ENCODE results near the gene SOX2.
A peak's percentile ranks its signal among the peaks of the same experiment; 100 is the strongest.

The SOX2 gene

DNA sequence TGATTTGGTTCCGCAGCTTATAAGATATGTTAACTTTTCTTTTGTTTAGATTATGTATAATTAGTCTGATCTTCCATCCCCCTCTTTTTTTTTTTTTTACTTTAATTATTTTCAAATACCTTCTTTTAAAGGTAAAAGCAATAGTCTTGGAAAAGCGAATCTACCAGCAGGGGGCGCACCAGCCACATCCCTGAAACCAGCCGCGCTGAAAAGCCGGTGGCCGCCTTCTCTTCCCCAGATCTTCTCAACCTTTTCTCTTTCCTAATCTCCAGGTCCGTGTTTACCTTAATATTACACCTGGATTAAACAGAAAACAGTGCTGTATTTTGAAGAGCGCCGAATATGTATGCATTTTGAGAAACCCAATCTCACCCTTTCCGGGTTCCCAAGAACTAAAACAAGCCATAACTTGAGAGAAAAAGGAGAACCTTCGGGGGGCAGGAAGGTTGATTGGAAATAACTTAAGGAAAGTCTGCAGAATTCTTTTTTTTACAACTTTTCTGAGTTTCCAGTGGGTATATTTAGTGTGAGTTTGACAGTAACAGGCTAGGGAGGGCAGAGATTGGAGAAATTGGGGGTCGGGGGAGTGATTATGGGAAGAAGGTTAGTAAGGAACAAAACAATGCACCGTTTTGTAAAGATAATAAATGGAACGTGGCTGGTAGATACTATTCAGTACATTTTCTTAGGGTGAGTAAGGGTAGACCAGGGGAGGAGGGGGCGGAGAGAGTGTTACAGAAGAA is 2.0 kb upstream of the SOX2 start:
- H3K18ac ChIP-seq (ENCODE audit: low read length) = no peak overlapping the region
- no peak overlapping the region for H2AK5ac ChIP-seq (ENCODE audit: low read length)
- H3K36me3 ChIP-seq (ENCODE audit: control insufficient read depth, insufficient read depth, low read length) = no peaks in the 10 kb centered on the region
- H3K79me2 ChIP-seq (ENCODE audit: control insufficient read depth, insufficient read depth, low read length) = no peaks in the 10 kb centered on the region
- no peak overlapping the region for H3K9ac ChIP-seq (ENCODE audit: low read length)
- H3K27me3 ChIP-seq (ENCODE audit: insufficient read depth, low read length, poor library complexity) = peaks cover 4% of the 10 kb centered on the region
- DNase-seq = peak; percentile 68
- no peak overlapping the region for H2BK5ac ChIP-seq (ENCODE audit: low read length)
- H3K4ac ChIP-seq (ENCODE audit: low read depth, low read length) = no peak overlapping the region
- H2BK120ac ChIP-seq (ENCODE audit: low read depth, low read length) = no peak overlapping the region
- H4K5ac ChIP-seq (ENCODE audit: low read length) = no peak overlapping the region
- no peak overlapping the region for H2BK15ac ChIP-seq (replicated peaks; ENCODE audit: low read depth)
- peaks cover 9% of the 10 kb centered on the region for H3K4me1 ChIP-seq (ENCODE audit: control insufficient read depth, low read depth, low read length)
- no peak overlapping the region for H3K27ac ChIP-seq (ENCODE audit: low read depth, low read length)
- no peak overlapping the region for H3K23ac ChIP-seq (ENCODE audit: low read length)
- H4K8ac ChIP-seq (ENCODE audit: low read depth, low read length) = no peak overlapping the region
- no peak overlapping the region for H3K56ac ChIP-seq (ENCODE audit: low read length)
- H3K79me1 ChIP-seq (ENCODE audit: low read length) = no peaks in the 10 kb centered on the region
- WGBS (ENCODE audit: extremely low coverage, insufficient coverage, low lambda C conversion rate) = no CpG with 5 or more reads among the region's 16 CpGs
- H3K4me3 ChIP-seq (ENCODE audit: low read length) = no peak overlapping the region
- H3K4me2 ChIP-seq (ENCODE audit: low read length) = no peak overlapping the region

DNA sequence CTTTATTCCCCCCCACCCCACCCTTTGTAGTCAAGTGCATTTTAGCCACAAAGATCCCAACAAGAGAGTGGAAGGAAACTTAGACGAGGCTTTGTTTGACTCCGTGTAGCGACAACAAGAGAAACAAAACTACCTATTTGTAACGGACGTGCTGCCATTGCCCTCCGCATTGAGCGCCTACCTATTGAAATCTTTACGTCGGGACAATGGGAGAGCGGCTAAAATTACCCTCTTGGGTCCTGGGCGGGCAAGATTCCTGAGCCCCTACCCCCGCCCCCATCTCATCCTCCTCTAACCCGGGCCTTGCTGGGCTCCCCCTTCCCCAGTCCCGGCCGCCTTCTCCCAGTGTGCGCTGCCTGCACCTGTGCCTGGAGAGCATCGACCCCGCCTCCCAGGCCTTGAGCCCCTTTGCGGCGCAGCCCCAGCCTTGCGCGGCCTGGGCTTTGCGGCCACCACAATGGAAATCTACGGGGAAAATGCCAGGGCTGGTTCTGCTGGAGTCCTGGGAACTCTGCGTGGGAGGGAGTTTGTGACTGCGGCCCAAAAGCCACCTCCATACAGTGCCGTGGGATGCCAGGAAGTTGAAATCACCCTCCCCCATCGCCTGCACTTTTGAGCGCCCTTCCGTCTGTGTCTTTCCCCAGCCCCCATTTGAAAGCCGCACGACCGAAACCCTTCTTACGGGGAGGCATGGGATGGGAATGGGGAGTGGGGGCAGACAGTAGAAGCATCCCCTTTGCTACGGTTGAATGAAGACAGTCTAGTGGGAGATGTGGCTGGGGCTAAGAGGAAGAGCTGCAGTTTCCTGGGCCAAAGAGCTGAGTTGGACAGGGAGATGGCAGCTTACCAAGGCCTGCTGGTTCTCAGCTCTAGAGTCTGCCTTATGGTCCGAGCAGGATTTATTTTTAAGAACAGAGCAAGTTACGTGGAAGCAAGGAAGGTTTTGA is 1.1 kb upstream of the SOX2 start:
- no peak for DNase-seq
- Histone ChIP-seq H3K79me1 (ENCODE audit: low read length) (no peaks in the 10 kb centered on the region), H3K9ac (ENCODE audit: low read length) (peak overlapping the region; percentile 43), H2BK15ac (replicated peaks; ENCODE audit: low read depth) (no peak overlapping the region), H3K4me3 (ENCODE audit: low read length) (no peak overlapping the region), H2AK5ac (ENCODE audit: low read length) (no peak overlapping the region), H3K79me2 (ENCODE audit: control insufficient read depth, insufficient read depth, low read length) (no peaks in the 10 kb centered on the region), H3K36me3 (ENCODE audit: control insufficient read depth, insufficient read depth, low read length) (no peaks in the 10 kb centered on the region), H2BK120ac (ENCODE audit: low read depth, low read length) (no peak overlapping the region), H3K18ac (ENCODE audit: low read length) (no peak overlapping the region), H3K27ac (ENCODE audit: low read depth, low read length) (peak overlapping the region; percentile 43), H4K5ac (ENCODE audit: low read length) (no peak overlapping the region), H3K4ac (ENCODE audit: low read depth, low read length) (no peak overlapping the region), H4K8ac (ENCODE audit: low read depth, low read length) (no peak overlapping the region), H3K23ac (ENCODE audit: low read length) (no peak overlapping the region), H3K56ac (ENCODE audit: low read length) (no peak overlapping the region), H3K4me1 (ENCODE audit: control insufficient read depth, low read depth, low read length) (peaks cover 4% of the 10 kb centered on the region), H3K4me2 (ENCODE audit: low read length) (peak overlapping the region; percentile 78), H3K27me3 (ENCODE audit: insufficient read depth, low read length, poor library complexity) (peaks cover 4% of the 10 kb centered on the region), H2BK5ac (ENCODE audit: low read length) (no peak overlapping the region)
- WGBS (ENCODE audit: extremely low coverage, insufficient coverage, low lambda C conversion rate) = no CpG with 5 or more reads among the region's 37 CpGs

DNA sequence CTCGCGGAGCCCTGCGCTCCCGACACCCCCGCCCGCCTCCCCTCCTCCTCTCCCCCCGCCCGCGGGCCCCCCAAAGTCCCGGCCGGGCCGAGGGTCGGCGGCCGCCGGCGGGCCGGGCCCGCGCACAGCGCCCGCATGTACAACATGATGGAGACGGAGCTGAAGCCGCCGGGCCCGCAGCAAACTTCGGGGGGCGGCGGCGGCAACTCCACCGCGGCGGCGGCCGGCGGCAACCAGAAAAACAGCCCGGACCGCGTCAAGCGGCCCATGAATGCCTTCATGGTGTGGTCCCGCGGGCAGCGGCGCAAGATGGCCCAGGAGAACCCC is 464 bp downstream of the SOX2 start:
- no peak for DNase-seq
- H4K8ac ChIP-seq (ENCODE audit: low read depth, low read length) = peak overlapping the region; percentile 81
- H2BK5ac ChIP-seq (ENCODE audit: low read length) = no peak overlapping the region
- no peaks in the 10 kb centered on the region for H3K79me1 ChIP-seq (ENCODE audit: low read length)
- H3K23ac ChIP-seq (ENCODE audit: low read length) = no peak overlapping the region
- H3K27ac ChIP-seq (ENCODE audit: low read depth, low read length) = peak overlapping the region; percentile 0
- no peak overlapping the region for H3K9ac ChIP-seq (ENCODE audit: low read length)
- H3K79me2 ChIP-seq (ENCODE audit: control insufficient read depth, insufficient read depth, low read length) = no peaks in the 10 kb centered on the region
- no peak overlapping the region for H3K4me3 ChIP-seq (ENCODE audit: low read length)
- H4K5ac ChIP-seq (ENCODE audit: low read length) = no peak overlapping the region
- H3K56ac ChIP-seq (ENCODE audit: low read length) = peak overlapping the region; percentile 40
- H3K18ac ChIP-seq (ENCODE audit: low read length) = peak overlapping the region; percentile 92
- H2AK5ac ChIP-seq (ENCODE audit: low read length) = no peak overlapping the region
- H3K36me3 ChIP-seq (ENCODE audit: control insufficient read depth, insufficient read depth, low read length) = no peaks in the 10 kb centered on the region
- peaks cover 4% of the 10 kb centered on the region for H3K27me3 ChIP-seq (ENCODE audit: insufficient read depth, low read length, poor library complexity)
- H2BK120ac ChIP-seq (ENCODE audit: low read depth, low read length) = no peak overlapping the region
- H3K4ac ChIP-seq (ENCODE audit: low read depth, low read length) = no peak overlapping the region
- no peak overlapping the region for H2BK15ac ChIP-seq (replicated peaks; ENCODE audit: low read depth)
- peaks cover 3% of the 10 kb centered on the region for H3K4me1 ChIP-seq (ENCODE audit: control insufficient read depth, low read depth, low read length)
- peak overlapping the region; percentile 28 for H3K4me2 ChIP-seq (ENCODE audit: low read length)
- no CpG with 5 or more reads among the region's 44 CpGs for WGBS (ENCODE audit: extremely low coverage, insufficient coverage, low lambda C conversion rate)

DNA sequence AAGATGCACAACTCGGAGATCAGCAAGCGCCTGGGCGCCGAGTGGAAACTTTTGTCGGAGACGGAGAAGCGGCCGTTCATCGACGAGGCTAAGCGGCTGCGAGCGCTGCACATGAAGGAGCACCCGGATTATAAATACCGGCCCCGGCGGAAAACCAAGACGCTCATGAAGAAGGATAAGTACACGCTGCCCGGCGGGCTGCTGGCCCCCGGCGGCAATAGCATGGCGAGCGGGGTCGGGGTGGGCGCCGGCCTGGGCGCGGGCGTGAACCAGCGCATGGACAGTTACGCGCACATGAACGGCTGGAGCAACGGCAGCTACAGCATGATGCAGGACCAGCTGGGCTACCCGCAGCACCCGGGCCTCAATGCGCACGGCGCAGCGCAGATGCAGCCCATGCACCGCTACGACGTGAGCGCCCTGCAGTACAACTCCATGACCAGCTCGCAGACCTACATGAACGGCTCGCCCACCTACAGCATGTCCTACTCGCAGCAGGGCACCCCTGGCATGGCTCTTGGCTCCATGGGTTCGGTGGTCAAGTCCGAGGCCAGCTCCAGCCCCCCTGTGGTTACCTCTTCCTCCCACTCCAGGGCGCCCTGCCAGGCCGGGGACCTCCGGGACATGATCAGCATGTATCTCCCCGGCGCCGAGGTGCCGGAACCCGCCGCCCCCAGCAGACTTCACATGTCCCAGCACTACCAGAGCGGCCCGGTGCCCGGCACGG is 991 bp downstream of the SOX2 start:
- peak overlapping the region; percentile 0 for H3K27ac ChIP-seq (ENCODE audit: low read depth, low read length)
- WGBS (ENCODE audit: extremely low coverage, insufficient coverage, low lambda C conversion rate) = no CpG with 5 or more reads among the region's 65 CpGs
- H3K79me1 ChIP-seq (ENCODE audit: low read length) = no peaks in the 10 kb centered on the region
- H3K4me3 ChIP-seq (ENCODE audit: low read length) = peak overlapping the region; percentile 9
- H2AK5ac ChIP-seq (ENCODE audit: low read length) = no peak overlapping the region
- no peak overlapping the region for H2BK120ac ChIP-seq (ENCODE audit: low read depth, low read length)
- no peak overlapping the region for H2BK15ac ChIP-seq (replicated peaks; ENCODE audit: low read depth)
- H4K5ac ChIP-seq (ENCODE audit: low read length) = no peak overlapping the region
- H3K27me3 ChIP-seq (ENCODE audit: insufficient read depth, low read length, poor library complexity) = peaks cover 4% of the 10 kb centered on the region
- no peak overlapping the region for H4K8ac ChIP-seq (ENCODE audit: low read depth, low read length)
- H3K18ac ChIP-seq (ENCODE audit: low read length) = peak overlapping the region; percentile 13
- no peak overlapping the region for H3K4ac ChIP-seq (ENCODE audit: low read depth, low read length)
- H3K56ac ChIP-seq (ENCODE audit: low read length) = peak overlapping the region; percentile 40
- no peaks in the 10 kb centered on the region for H3K79me2 ChIP-seq (ENCODE audit: control insufficient read depth, insufficient read depth, low read length)
- peak overlapping the region; percentile 28 for H3K4me2 ChIP-seq (ENCODE audit: low read length)
- H3K36me3 ChIP-seq (ENCODE audit: control insufficient read depth, insufficient read depth, low read length) = no peaks in the 10 kb centered on the region
- no peak overlapping the region for H3K23ac ChIP-seq (ENCODE audit: low read length)
- H3K9ac ChIP-seq (ENCODE audit: low read length) = peak overlapping the region; percentile 8
- peak; percentile 76 for DNase-seq
- peaks cover 3% of the 10 kb centered on the region for H3K4me1 ChIP-seq (ENCODE audit: control insufficient read depth, low read depth, low read length)
- H2BK5ac ChIP-seq (ENCODE audit: low read length) = no peak overlapping the region

DNA sequence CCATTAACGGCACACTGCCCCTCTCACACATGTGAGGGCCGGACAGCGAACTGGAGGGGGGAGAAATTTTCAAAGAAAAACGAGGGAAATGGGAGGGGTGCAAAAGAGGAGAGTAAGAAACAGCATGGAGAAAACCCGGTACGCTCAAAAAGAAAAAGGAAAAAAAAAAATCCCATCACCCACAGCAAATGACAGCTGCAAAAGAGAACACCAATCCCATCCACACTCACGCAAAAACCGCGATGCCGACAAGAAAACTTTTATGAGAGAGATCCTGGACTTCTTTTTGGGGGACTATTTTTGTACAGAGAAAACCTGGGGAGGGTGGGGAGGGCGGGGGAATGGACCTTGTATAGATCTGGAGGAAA is 1.5 kb downstream of the SOX2 start:
- Histone ChIP-seq H4K5ac (ENCODE audit: low read length) (no peak overlapping the region), H3K4ac (ENCODE audit: low read depth, low read length) (no peak overlapping the region), H3K79me2 (ENCODE audit: control insufficient read depth, insufficient read depth, low read length) (no peaks in the 10 kb centered on the region), H3K4me3 (ENCODE audit: low read length) (no peak overlapping the region), H3K79me1 (ENCODE audit: low read length) (no peaks in the 10 kb centered on the region), H3K23ac (ENCODE audit: low read length) (no peak overlapping the region), H3K56ac (ENCODE audit: low read length) (peak overlapping the region; percentile 34), H3K18ac (ENCODE audit: low read length) (peak overlapping the region; percentile 13), H3K27ac (ENCODE audit: low read depth, low read length) (no peak overlapping the region), H3K4me1 (ENCODE audit: control insufficient read depth, low read depth, low read length) (peaks cover 3% of the 10 kb centered on the region), H4K8ac (ENCODE audit: low read depth, low read length) (no peak overlapping the region), H2BK120ac (ENCODE audit: low read depth, low read length) (no peak overlapping the region), H2BK5ac (ENCODE audit: low read length) (no peak overlapping the region), H2AK5ac (ENCODE audit: low read length) (no peak overlapping the region), H3K9ac (ENCODE audit: low read length) (peak overlapping the region; percentile 8), H3K36me3 (ENCODE audit: control insufficient read depth, insufficient read depth, low read length) (no peaks in the 10 kb centered on the region), H3K4me2 (ENCODE audit: low read length) (peak overlapping the region; percentile 28), H3K27me3 (ENCODE audit: insufficient read depth, low read length, poor library complexity) (peaks cover 4% of the 10 kb centered on the region), H2BK15ac (replicated peaks; ENCODE audit: low read depth) (no peak overlapping the region)
- WGBS (ENCODE audit: extremely low coverage, insufficient coverage, low lambda C conversion rate) = no CpG with 5 or more reads among the region's 11 CpGs
- DNase-seq = no peak

All from mesendoderm (in vitro differentiated cells).